Stomach (tissue), 9 donors: ENCODE measurements around the gene NPB. TPM values are rescaled to one million over a fixed set of nuclear protein-coding genes. Genes with fewer than 3 reads are reported as not detected.

Experiments used
- DNase-seq, 2 donors: peaks; one replicate each; pipeline versions ENCODE4 v3.0.0 to v3.0.0-alpha.2; 2013 to 2019
- H3K27ac ChIP-seq, 5 donors: fragments of 200-600 bp in 4 of 5; sonication (generic) in 4 of 5; one replicate each; pipeline ENCODE4 v1.5.1; 2013 to 2019; ENCODE audit warnings: mild to moderate bottlenecking in 1 of 5, moderate library complexity in 1 of 5
- H3K27me3 ChIP-seq, 3 donors: fragments of 200-600 bp; sonication (generic); one replicate each; pipeline ENCODE4 v1.5.1; 2017 to 2019; ENCODE audit warnings: mixed run types in 1 of 3
- H3K36me3 ChIP-seq, 4 donors: fragments of 200-600 bp; sonication (generic); 1 replicate in 3 of 4; 2 replicates in 1 of 4; pipeline ENCODE4 v1.5.1; 2016 to 2019
- H3K4me1 ChIP-seq, 4 donors: fragments of 200-600 bp; sonication (generic); one replicate each; pipeline ENCODE4 v1.5.1; 2016 to 2019
- H3K4me3 ChIP-seq, 4 donors: fragments of 200-600 bp; sonication (generic) in 3 of 4; one replicate each; pipeline ENCODE4 v1.5.1; 2016 to 2019; ENCODE audit warnings: mild to moderate bottlenecking in 1 of 4
- H3K9me3 ChIP-seq, 4 donors: fragments of 200-600 bp; sonication (generic); one replicate each; pipeline ENCODE4 v1.5.1; 2016 to 2019
- EP300 ChIP-seq: sonication (generic); formaldehyde crosslinking; IDR thresholded peaks from one replicate; pipeline ENCODE4 v1.6.1; 2017; ENCODE audit warnings: antibody characterized with exemption
- POLR2A ChIP-seq, 4 donors: fragments of 450-650 bp; IDR thresholded peaks; one replicate each; pipeline ENCODE4 v1.6.1; 2016; ENCODE audit warnings: antibody characterized with exemption in 4 of 4, control low read depth in 2 of 4, mild to moderate bottlenecking in 1 of 4, moderate library complexity in 1 of 4
- POLR2AphosphoS5 ChIP-seq, 3 donors: sonication (generic); formaldehyde crosslinking; IDR thresholded peaks; one replicate each; pipeline ENCODE4 v1.6.1; 2016; ENCODE audit warnings: antibody characterized with exemption in 3 of 3
- WGBS, 5 donors: extraction: QIAGEN DNeasy Blood & Tissue Kit in 3 of 5; methylation state at CpG; one replicate each; pipeline versions ENCODE4 v1.1.5 to v1.1.7; 2013 to 2018; 5-methylcytosine and 5-hydroxymethylcytosine counted together
- intact Hi-C: fragments of 100-400 bp; cut with DNase I; formaldehyde crosslinking; loops from one replicate; pipeline ENCODE4 v1.15.1; 2023; ENCODE audit warnings: low total_unique reads
- polyA plus RNA-seq, 3 donors: library from polyadenylated mRNA; stranded (reverse); fragments of 200-250 nt; gene quantifications; one replicate each; pipeline ENCODE4 v1.2.3, GENCODE V29; 2013
- total RNA-seq, 5 donors: library from RNA; depleted of rRNA; stranded (reverse); fragments of >200 nt; gene quantifications; one replicate each; pipeline versions ENCODE4 v1.1.0 to v1.2.3, GENCODE V29; 2014 to 2016
- TF ChIP-seq, protein P1 (sequence below), 7 experiments: fragments of 450-650 bp in 4 of 7; fragments of 200-600 bp in 3 of 7; sonication (generic) in 3 of 7; IDR thresholded peaks; one replicate each; pipeline ENCODE4 v1.5.1; 2016 to 2019; ENCODE audit warnings: antibody characterized with exemption in 7 of 7, control low read depth in 2 of 7, mild to moderate bottlenecking in 1 of 7
- donor health status: healthy with polysubstance abuse.
- donor health status: Bipolar disorder and iron deficiency.
- donor health status: healthy.

NPB gene
- total and polyA plus RNA-seq, 8 donors: 0.83 to 2.0 (median 1.2) TPM; not detected in 4

- Histone ChIP-seq H3K9me3 (no peaks in the 10 kb centered on the region), H3K4me1 (peaks cover 39 to 47% (median 44%) of the 10 kb centered on the region in 4 donors), H3K27ac (peak overlapping the region in 2 of 5 donors; percentile 98 to 99), H3K4me3 (peak overlapping the region; percentile 92 to 98 (median 94)), H3K36me3 (no peaks in the 10 kb centered on the region), H3K27me3 (peaks cover 0 to 39% (median 6%) of the 10 kb centered on the region in 3 donors)
- TF ChIP-seq EP300: no peak
- no peak for TF ChIP-seq POLR2AphosphoS5 (IDR thresholded peaks at IDR 0.05)
- TF ChIP-seq POLR2A (IDR thresholded peaks at IDR 0.05): no peak
- TF ChIP-seq, protein P1, sequence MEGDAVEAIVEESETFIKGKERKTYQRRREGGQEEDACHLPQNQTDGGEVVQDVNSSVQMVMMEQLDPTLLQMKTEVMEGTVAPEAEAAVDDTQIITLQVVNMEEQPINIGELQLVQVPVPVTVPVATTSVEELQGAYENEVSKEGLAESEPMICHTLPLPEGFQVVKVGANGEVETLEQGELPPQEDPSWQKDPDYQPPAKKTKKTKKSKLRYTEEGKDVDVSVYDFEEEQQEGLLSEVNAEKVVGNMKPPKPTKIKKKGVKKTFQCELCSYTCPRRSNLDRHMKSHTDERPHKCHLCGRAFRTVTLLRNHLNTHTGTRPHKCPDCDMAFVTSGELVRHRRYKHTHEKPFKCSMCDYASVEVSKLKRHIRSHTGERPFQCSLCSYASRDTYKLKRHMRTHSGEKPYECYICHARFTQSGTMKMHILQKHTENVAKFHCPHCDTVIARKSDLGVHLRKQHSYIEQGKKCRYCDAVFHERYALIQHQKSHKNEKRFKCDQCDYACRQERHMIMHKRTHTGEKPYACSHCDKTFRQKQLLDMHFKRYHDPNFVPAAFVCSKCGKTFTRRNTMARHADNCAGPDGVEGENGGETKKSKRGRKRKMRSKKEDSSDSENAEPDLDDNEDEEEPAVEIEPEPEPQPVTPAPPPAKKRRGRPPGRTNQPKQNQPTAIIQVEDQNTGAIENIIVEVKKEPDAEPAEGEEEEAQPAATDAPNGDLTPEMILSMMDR (IDR thresholded peaks at IDR 0.05): no peak
- peak in 1 of 2 donors; percentile 57 for DNase-seq
- 23 to 46% (median 25%) methylated on average over 18 to 44 of the region's 44 CpGs for WGBS, 5 donors
- intact Hi-C loops: no loop called here
Measured at GRCh38 chr17:81928544-81929252, 26.7 kb downstream of the NPB start.

DNA sequence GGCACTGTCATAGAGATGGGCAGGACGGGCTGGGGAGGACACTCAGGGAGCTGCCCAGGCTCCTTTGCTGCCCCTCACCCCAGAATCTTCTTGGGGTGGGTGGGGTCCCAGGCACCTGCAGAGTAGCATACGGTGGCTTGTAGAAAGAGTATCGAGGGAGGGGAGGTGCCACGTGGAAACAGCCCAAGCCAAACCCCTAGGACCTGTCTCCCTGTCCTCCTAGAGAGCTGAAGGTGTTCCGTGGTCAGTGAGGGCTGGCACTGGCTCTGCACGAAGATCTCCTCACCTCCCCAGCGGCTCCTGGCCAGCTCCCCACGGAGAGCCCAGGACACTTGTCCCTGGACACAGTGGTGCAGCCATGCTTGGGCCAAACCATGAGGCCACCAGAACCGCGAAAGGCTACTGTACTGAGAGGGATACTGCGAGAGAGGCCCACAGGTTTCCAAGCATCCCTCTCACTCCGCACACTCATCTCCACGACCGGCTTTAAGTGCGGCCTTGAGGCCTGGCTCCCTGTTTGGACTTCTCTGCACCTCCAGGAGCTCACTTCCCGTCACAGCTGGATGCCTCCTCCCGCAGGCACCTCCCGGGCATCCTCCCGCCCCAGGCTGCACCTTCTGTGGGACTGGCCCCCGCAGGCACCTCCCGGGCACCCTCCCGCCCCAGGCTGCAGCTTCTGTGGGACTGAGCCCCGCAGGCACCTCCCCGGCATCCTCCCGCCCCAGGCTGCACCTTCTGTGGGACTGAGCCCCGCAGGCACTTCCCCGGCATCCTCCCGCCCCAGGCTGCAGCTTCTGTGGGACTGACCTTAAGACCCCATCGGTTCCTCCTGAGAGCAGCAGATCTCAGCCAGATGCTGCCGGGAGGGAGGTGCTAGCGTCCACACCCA is 27.5 kb downstream of the NPB start:
- H3K4me3 ChIP-seq: peak overlapping the region in 1 of 4 donors; percentile 95
- no peak for TF ChIP-seq POLR2AphosphoS5 (IDR thresholded peaks at IDR 0.05)
- TF ChIP-seq POLR2A (IDR thresholded peaks at IDR 0.05): no peak
- TF ChIP-seq EP300: no peak
- TF ChIP-seq, protein P1 (IDR thresholded peaks at IDR 0.05): no peak
- H3K27me3 ChIP-seq: peaks cover 0 to 39% (median 6%) of the 10 kb centered on the region in 3 donors
- H3K36me3 ChIP-seq: peaks cover 0 to 5% (median 2%) of the 10 kb centered on the region in 4 donors
- 88 to 92% (median 89%) methylated on average over 28 to 31 of the region's 31 CpGs for WGBS, 5 donors
- DNase-seq: no peak
- H3K9me3 ChIP-seq: no peaks in the 10 kb centered on the region
- peaks cover 31 to 39% (median 37%) of the 10 kb centered on the region in 4 donors for H3K4me1 ChIP-seq
- intact Hi-C loops: no loop called here
- H3K27ac ChIP-seq: no peak overlapping the region

- TF ChIP-seq EP300 (no peak), POLR2A (IDR thresholded peaks at IDR 0.05) (no peak), POLR2AphosphoS5 (IDR thresholded peaks at IDR 0.05) (no peak)
- TF ChIP-seq, protein P1 (IDR thresholded peaks at IDR 0.05): no peak
- WGBS, 5 donors: 55 to 73% (median 67%) methylated on average over 17 to 20 of the region's 20 CpGs
- peaks cover 22 to 37% (median 27%) of the 10 kb centered on the region in 4 donors for H3K4me1 ChIP-seq
- H3K9me3 ChIP-seq: no peaks in the 10 kb centered on the region
- intact Hi-C loops: no loop called here
- DNase-seq: no peak
- no peak overlapping the region for H3K27ac ChIP-seq
- no peak overlapping the region for H3K4me3 ChIP-seq
- H3K27me3 ChIP-seq: peaks cover 0 to 39% (median 6%) of the 10 kb centered on the region in 3 donors
- peaks cover 0 to 8% (median 2%) of the 10 kb centered on the region in 4 donors for H3K36me3 ChIP-seq
Measured at GRCh38 chr17:81930142-81931125, 28.4 kb downstream of the NPB start.
